Brain microvascular endothelial cell (primary cell): Measurements from ENCODE around the gene STN1.

ENCODE experiments used
- DNase-seq: peaks from one replicate; pipeline ENCODE4 v3.0.0-alpha.2; 2020
- H3K27ac ChIP-seq: fragments of 250-450 bp; sonication (Bioruptor Pico); 2 replicates; pipeline ENCODE4 v1.5.1; 2020; ENCODE audit warnings: mild to moderate bottlenecking, moderate library complexity
- H3K27me3 ChIP-seq: fragments of 250-450 bp; sonication (Bioruptor Pico); replicated peaks from 2 replicates; pipeline ENCODE4 v1.5.1; 2020; ENCODE audit warnings: mild to moderate bottlenecking
- H3K36me3 ChIP-seq: fragments of 250-450 bp; sonication (Bioruptor Pico); replicated peaks from 2 replicates; pipeline ENCODE4 v1.5.1; 2020; ENCODE audit warnings: mild to moderate bottlenecking
- H3K4me3 ChIP-seq: 2 replicates; pipeline ENCODE4 v1.5.1; 2011; ENCODE audit warnings: low read depth, mild to moderate bottlenecking, control low read depth, low read length, moderate library complexity
- in situ Hi-C: cut with HindIII; loops from 2 replicates; pipeline ENCODE4 v1.10.0; 2017; ENCODE audit warnings: low sequenced_read_pairs, low pct_ligation_motif_present
- TF ChIP-seq, protein P1 (sequence below): IDR thresholded peaks from 2 replicates; pipeline ENCODE4 v1.5.1; 2011; ENCODE audit warnings: low read depth, mild to moderate bottlenecking, moderate library complexity, low read length, control low read depth, inconsistent platforms; ENCODE audit errors: missing control alignments

The STN1 gene

GRCh38 chr10:103932271-103932670 lies 14.3 kb upstream of the STN1 start:
- no peak for DNase-seq

GRCh38 chr10:103931603-103932002 lies 13.6 kb upstream of the STN1 start:
- no peak for DNase-seq
- TF ChIP-seq, protein P1, sequence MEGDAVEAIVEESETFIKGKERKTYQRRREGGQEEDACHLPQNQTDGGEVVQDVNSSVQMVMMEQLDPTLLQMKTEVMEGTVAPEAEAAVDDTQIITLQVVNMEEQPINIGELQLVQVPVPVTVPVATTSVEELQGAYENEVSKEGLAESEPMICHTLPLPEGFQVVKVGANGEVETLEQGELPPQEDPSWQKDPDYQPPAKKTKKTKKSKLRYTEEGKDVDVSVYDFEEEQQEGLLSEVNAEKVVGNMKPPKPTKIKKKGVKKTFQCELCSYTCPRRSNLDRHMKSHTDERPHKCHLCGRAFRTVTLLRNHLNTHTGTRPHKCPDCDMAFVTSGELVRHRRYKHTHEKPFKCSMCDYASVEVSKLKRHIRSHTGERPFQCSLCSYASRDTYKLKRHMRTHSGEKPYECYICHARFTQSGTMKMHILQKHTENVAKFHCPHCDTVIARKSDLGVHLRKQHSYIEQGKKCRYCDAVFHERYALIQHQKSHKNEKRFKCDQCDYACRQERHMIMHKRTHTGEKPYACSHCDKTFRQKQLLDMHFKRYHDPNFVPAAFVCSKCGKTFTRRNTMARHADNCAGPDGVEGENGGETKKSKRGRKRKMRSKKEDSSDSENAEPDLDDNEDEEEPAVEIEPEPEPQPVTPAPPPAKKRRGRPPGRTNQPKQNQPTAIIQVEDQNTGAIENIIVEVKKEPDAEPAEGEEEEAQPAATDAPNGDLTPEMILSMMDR, result no peak
- Histone ChIP-seq H3K4me3 (no peak overlapping the region), H3K36me3 (no peaks in the 10 kb centered on the region), H3K27ac (no peak overlapping the region), H3K27me3 (no peaks in the 10 kb centered on the region)
- in situ Hi-C loops, result no loop called here

More at GRCh38 chr10:103932271-103932670, 14.3 kb upstream of the STN1 start:
- no peak overlapping the region for H3K4me3 ChIP-seq
- TF ChIP-seq, protein P1, result no peak
- H3K36me3 ChIP-seq, result no peaks in the 10 kb centered on the region
- H3K27me3 ChIP-seq, result no peaks in the 10 kb centered on the region
- H3K27ac ChIP-seq, result no peak overlapping the region
- in situ Hi-C loops, result no loop called here

DNA sequence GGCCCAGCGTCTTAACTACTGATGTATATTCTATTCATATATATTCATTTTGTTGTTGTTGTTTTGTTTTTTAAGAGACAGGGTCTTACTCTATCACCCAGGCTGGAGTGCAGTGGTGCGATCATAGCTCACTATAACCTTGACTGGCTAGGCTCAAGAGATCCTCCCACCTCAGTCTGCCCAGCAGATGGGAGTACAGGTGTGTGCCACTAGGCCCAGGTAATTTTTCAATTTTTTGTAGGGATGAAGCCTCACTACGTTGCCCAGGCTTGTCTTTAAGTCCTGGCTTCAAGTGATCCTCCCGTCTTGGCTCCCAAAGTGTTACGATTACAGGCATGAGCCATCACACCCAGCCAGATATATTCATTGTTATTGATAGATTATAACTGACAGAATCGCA lies 12.9 kb upstream of the STN1 start:
- DNase-seq, result no peak
- H3K36me3 ChIP-seq, result no peaks in the 10 kb centered on the region
- TF ChIP-seq, protein P1, result no peak
- in situ Hi-C loops, result no loop called here
- H3K27ac ChIP-seq, result no peak overlapping the region
- H3K27me3 ChIP-seq, result no peaks in the 10 kb centered on the region
- no peak overlapping the region for H3K4me3 ChIP-seq

DNA sequence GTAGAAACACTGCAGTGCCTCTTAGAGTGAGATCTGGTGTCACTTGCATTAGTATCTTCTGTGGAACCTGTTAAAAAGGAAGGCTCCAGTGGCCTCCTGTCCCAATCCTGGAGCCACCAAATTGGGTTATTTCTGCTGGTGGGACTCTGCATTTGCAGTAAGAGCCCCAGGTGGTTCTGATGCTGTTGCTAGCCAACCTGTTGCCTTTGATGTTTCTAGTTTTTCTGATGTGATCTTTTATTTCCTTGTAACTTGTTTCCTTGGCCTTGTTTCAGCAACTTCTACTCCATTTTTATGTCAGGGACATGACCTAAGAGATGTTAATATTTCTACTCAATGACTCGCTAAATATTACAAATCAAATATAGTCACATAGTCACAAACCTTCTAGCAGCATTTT lies 12.5 kb upstream of the STN1 start:
- TF ChIP-seq, protein P1, result no peak
- no peak overlapping the region for H3K27ac ChIP-seq
- in situ Hi-C loops, result no loop called here
- H3K4me3 ChIP-seq, result no peak overlapping the region
- no peaks in the 10 kb centered on the region for H3K27me3 ChIP-seq
- H3K36me3 ChIP-seq, result no peaks in the 10 kb centered on the region
- DNase-seq, result no peak

DNA sequence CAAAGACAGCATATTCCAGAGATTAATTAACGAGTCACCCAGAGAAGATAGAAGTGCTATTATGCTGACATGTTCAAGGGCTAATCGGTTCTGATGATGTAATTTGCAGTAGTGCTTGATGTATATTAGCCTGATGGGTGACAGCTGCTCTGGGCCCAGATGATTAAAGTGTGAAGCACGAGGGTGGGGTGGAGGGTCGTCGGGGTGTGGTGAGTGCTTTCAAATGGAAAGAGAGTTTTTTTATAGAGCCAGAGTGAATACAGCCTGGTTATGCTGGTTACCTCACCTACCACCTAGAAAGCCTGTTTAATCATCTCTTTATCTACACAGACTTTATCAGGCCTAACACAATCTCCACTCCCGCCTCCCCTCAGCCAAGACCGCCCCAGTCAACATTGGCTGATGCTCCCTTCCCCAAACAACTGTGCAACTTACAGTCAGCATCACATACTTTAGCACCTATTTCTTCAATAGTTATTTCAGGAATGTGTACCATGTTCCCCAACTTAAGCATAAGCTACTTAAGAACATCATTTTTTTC lies 11.5 kb upstream of the STN1 start:
- Histone ChIP-seq H3K27ac (no peak overlapping the region), H3K27me3 (no peaks in the 10 kb centered on the region), H3K4me3 (no peak overlapping the region), H3K36me3 (no peaks in the 10 kb centered on the region)
- no peak for DNase-seq
- in situ Hi-C loops, result no loop called here
- TF ChIP-seq, protein P1, result no peak

DNA sequence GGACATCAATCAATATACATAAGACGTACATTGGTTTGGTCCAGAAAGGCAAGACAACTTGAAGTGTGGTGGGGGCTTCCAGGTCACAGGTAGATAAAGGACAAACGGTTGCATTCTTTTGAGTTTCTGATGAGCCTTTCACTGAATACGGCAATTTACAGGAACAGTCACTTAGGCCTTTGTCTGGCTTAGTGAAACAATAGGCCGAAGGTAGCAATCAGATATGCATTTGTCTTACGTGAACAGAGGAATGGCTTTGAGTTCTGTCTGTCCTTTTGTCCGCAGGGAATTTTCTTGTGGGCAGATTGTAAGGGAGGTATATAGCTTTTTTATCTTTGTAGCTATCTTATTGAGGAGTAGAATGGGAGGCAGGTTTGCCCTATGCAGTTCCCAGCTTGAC lies 10.8 kb upstream of the STN1 start:
- TF ChIP-seq, protein P1, result no peak
- no peak for DNase-seq
- in situ Hi-C loops, result no loop called here
- H3K27ac ChIP-seq, result no peak overlapping the region
- no peak overlapping the region for H3K4me3 ChIP-seq
- H3K27me3 ChIP-seq, result no peaks in the 10 kb centered on the region
- no peaks in the 10 kb centered on the region for H3K36me3 ChIP-seq
